ENCODE data around the gene C1orf198. TPM values are rescaled to one million over a fixed set of nuclear protein-coding genes. Genes with fewer than 3 reads are reported as not detected.

C1orf198 gene
- total RNA-seq, 1 donor from 2014 or later, result 49.8 TPM

GRCh38 chr1:230797376-230797920 lies 70.9 kb downstream of the C1orf198 start:
- no peak for DNase-seq
- ATAC-seq, result no peak
- intact Hi-C loops (cut with micrococcal nuclease), result no loop called here

- intact Hi-C loops (cut with micrococcal nuclease), result no loop called here
- DNase-seq (no peak), ATAC-seq (no peak)
Measured at GRCh38 chr1:230796626-230797025, 71.7 kb downstream of the C1orf198 start.

- ATAC-seq, result no peak
- intact Hi-C loops (cut with micrococcal nuclease), result no loop called here
- DNase-seq, result no peak
Measured at GRCh38 chr1:230794871-230795605, 73.3 kb downstream of the C1orf198 start.

- DNase-seq (no peak), ATAC-seq (no peak)
- intact Hi-C loops (cut with micrococcal nuclease), result no loop called here
Measured at GRCh38 chr1:230794431-230794830, 73.9 kb downstream of the C1orf198 start.

- DNase-seq (no peak), ATAC-seq (no peak)
- intact Hi-C loops (cut with micrococcal nuclease), result no loop called here
Measured at GRCh38 chr1:230793463-230793745, 74.9 kb downstream of the C1orf198 start.

GRCh38 chr1:230792691-230793462 lies 75.4 kb downstream of the C1orf198 start:
- DNase-seq, result no peak

GRCh38 chr1:230791986-230792564 lies 76.2 kb downstream of the C1orf198 start:
- DNase-seq, result no peak
- intact Hi-C loops (cut with micrococcal nuclease), result no loop called here

More at GRCh38 chr1:230792691-230793462, 75.4 kb downstream of the C1orf198 start:
- intact Hi-C loops (cut with micrococcal nuclease), result no loop called here
- ATAC-seq, result no peak

GRCh38 chr1:230790026-230790425 lies 78.3 kb downstream of the C1orf198 start:
- intact Hi-C loops (cut with micrococcal nuclease), result no loop called here
- ATAC-seq (no peak), DNase-seq (no peak)

More at GRCh38 chr1:230791986-230792564, 76.2 kb downstream of the C1orf198 start:
- ATAC-seq, result no peak

- intact Hi-C loops (cut with micrococcal nuclease), result no loop called here
- no peak for DNase-seq
- ATAC-seq, result no peak
Measured at GRCh38 chr1:230788561-230789275, 79.6 kb downstream of the C1orf198 start.

- no peak for ATAC-seq
- no peak for DNase-seq
- intact Hi-C loops (cut with micrococcal nuclease), result no loop called here
Measured at GRCh38 chr1:230787471-230787870, 80.8 kb downstream of the C1orf198 start.

Other genes with a start within 250 kb of the C1orf198 start
- 34.3 TPM for gene COG2, start 226.0 kb downstream of the C1orf198 start, total RNA-seq
- gene AGT, start 154.4 kb downstream of the C1orf198 start, total RNA-seq, result 54.9 TPM
- 0.32 TPM for gene CAPN9, start 121.1 kb downstream of the C1orf198 start, total RNA-seq
- gene TTC13, start 110.3 kb upstream of the C1orf198 start, total RNA-seq, result 6.2 TPM
- 20.4 TPM for gene ARV1, start 110.6 kb upstream of the C1orf198 start, total RNA-seq
- gene FAM89A, start 171.7 kb upstream of the C1orf198 start, total RNA-seq, result 8.6 TPM

Measured in left ventricle myocardium superior (tissue), 1 donor.